Ascending aorta (tissue), 2 donors: ENCODE results near the gene PLCD3. TPM values are rescaled to one million over a fixed set of nuclear protein-coding genes. Genes with fewer than 3 reads are reported as not detected.
"Not testable (repeated sequence)": the region's sequence is repeated elsewhere in the genome, so short reads cannot be mapped to it uniquely, and the experiment has no call there.

Experiments used
- DNase-seq, 2 donors: peaks; one replicate each; pipeline ENCODE4 v3.0.0-alpha.2; 2019; ENCODE audit warnings: low spot score in 2 of 2
- H3K27ac ChIP-seq, 2 donors: fragments of 200-600 bp; sonication (generic); one replicate each; pipeline ENCODE4 v1.5.1; 2016 to 2017; ENCODE audit warnings: mild to moderate bottlenecking in 1 of 2
- H3K27me3 ChIP-seq: fragments of 200-600 bp; sonication (generic); one replicate; pipeline ENCODE4 v1.5.1; 2017
- H3K36me3 ChIP-seq, 2 donors: fragments of 200-600 bp; sonication (generic); one replicate each; pipeline ENCODE4 v1.5.1; 2016
- H3K4me1 ChIP-seq, 2 donors: fragments of 200-600 bp; sonication (generic); one replicate each; pipeline ENCODE4 v1.5.1; 2016 to 2017; ENCODE audit warnings: mild to moderate bottlenecking in 1 of 2
- H3K4me3 ChIP-seq, 2 donors: fragments of 200-600 bp; sonication (generic); one replicate each; pipeline ENCODE4 v1.5.1; 2016 to 2017; ENCODE audit warnings: mild to moderate bottlenecking in 1 of 2
- H3K9me3 ChIP-seq, 2 donors: fragments of 200-600 bp; sonication (generic); one replicate each; pipeline ENCODE4 v1.5.1; 2016
- CTCF ChIP-seq, 3 experiments: fragments of 200-600 bp in 2 of 3; fragments of 450-650 bp in 1 of 3; sonication (generic) in 2 of 3; IDR thresholded peaks; one replicate each; pipeline ENCODE4 v1.5.1; 2016 to 2019; ENCODE audit warnings: antibody characterized with exemption in 3 of 3, mild to moderate bottlenecking in 1 of 3, moderate library complexity in 1 of 3
- intact Hi-C: fragments of 100-400 bp; cut with DNase I; formaldehyde crosslinking; loops from one replicate; pipeline ENCODE4 v1.15.1; 2023
- total RNA-seq: library from RNA; depleted of rRNA; stranded (reverse); fragments of >200 nt; gene quantifications from one replicate; pipeline ENCODE4 v1.1.0, GENCODE V29; 2016

PLCD3 gene
- total RNA-seq, 1 donor from 2014 or later = 65.5 TPM

- peak overlapping the region in 1 of 2 donors; percentile 29 for H3K4me3 ChIP-seq
- H3K36me3 ChIP-seq = no peaks in the 10 kb centered on the region
- H3K4me1 ChIP-seq = peaks cover 16 to 69% of the 10 kb centered on the region in 2 donors
- no peak for DNase-seq
- peak overlapping the region; percentile 95 to 97 for H3K27ac ChIP-seq
- intact Hi-C loops = no loop called here
- no peak for TF ChIP-seq CTCF (IDR thresholded peaks at IDR 0.05)
- H3K9me3 ChIP-seq = no peaks in the 10 kb centered on the region
- H3K27me3 ChIP-seq = no peaks in the 10 kb centered on the region
These were observed 5.1 kb downstream of the PLCD3 start for GRCh38 chr17:45127207-45127547.

GRCh38 chr17:45125509-45125908, 6.8 kb downstream of the PLCD3 start:
- Histone ChIP-seq H3K4me3 (no peak overlapping the region), H3K36me3 (peaks cover 3 to 6% of the 10 kb centered on the region in 2 donors), H3K27me3 (no peaks in the 10 kb centered on the region), H3K9me3 (no peaks in the 10 kb centered on the region), H3K4me1 (peaks cover 20 to 70% of the 10 kb centered on the region in 2 donors), H3K27ac (peak overlapping the region in 1 of 2 donors; percentile 87)
- no peak for TF ChIP-seq CTCF (IDR thresholded peaks at IDR 0.05)
- intact Hi-C loops = no loop called here
- DNase-seq = no peak

- H3K27me3 ChIP-seq, H3K4me3 ChIP-seq, DNase-seq, H3K9me3 ChIP-seq, intact Hi-C loops: not testable (repeated sequence)
- Histone ChIP-seq H3K4me1 (peaks cover 20 to 65% of the 10 kb centered on the region in 2 donors), H3K36me3 (peaks cover 11 to 14% of the 10 kb centered on the region in 2 donors), H3K27ac (peak overlapping the region; percentile 79 to 87)
These were observed 7.6 kb downstream of the PLCD3 start for GRCh38 chr17:45124797-45125122.

- H3K4me1 ChIP-seq = peaks cover 20 to 59% of the 10 kb centered on the region in 2 donors
- peak in 1 of 2 donors; percentile 92 for DNase-seq
- peaks cover 14 to 20% of the 10 kb centered on the region in 2 donors for H3K36me3 ChIP-seq
- no peaks in the 10 kb centered on the region for H3K27me3 ChIP-seq
- peak overlapping the region; percentile 79 to 87 for H3K27ac ChIP-seq
- no peaks in the 10 kb centered on the region for H3K9me3 ChIP-seq
- intact Hi-C loops = no loop called here
- no peak overlapping the region for H3K4me3 ChIP-seq
- no peak for TF ChIP-seq CTCF (IDR thresholded peaks at IDR 0.05)
These were observed 8.2 kb downstream of the PLCD3 start for GRCh38 chr17:45123930-45124796.

- no peaks in the 10 kb centered on the region for H3K27me3 ChIP-seq
- DNase-seq = no peak
- H3K4me3 ChIP-seq = no peak overlapping the region
- intact Hi-C loops = no loop called here
- H3K27ac ChIP-seq = peak overlapping the region; percentile 79 to 87
- no peak for TF ChIP-seq CTCF (IDR thresholded peaks at IDR 0.05)
- peaks cover 24 to 29% of the 10 kb centered on the region in 2 donors for H3K36me3 ChIP-seq
- no peaks in the 10 kb centered on the region for H3K9me3 ChIP-seq
- peaks cover 20 to 50% of the 10 kb centered on the region in 2 donors for H3K4me1 ChIP-seq
These were observed 9.1 kb downstream of the PLCD3 start for GRCh38 chr17:45123076-45123770.

GRCh38 chr17:45121055-45121454, 11.3 kb downstream of the PLCD3 start:
- intact Hi-C loops = no loop called here
- Histone ChIP-seq H3K27me3 (no peaks in the 10 kb centered on the region), H3K4me1 (peaks cover 16 to 31% of the 10 kb centered on the region in 2 donors), H3K27ac (peak overlapping the region; percentile 79 to 87), H3K36me3 (peaks cover 42 to 50% of the 10 kb centered on the region in 2 donors), H3K4me3 (no peak overlapping the region), H3K9me3 (no peaks in the 10 kb centered on the region)
- no peak for DNase-seq
- no peak for TF ChIP-seq CTCF (IDR thresholded peaks at IDR 0.05)
